K562 (cell line): ENCODE data around the gene CCDC87. TPM values are rescaled to one million over a fixed set of nuclear protein-coding genes. Genes with fewer than 3 reads are reported as not detected.

Source experiments
- CXXC5 ChIP-seq: fragments of 250-450 bp; sonication (Bioruptor Pico); IDR thresholded peaks from 2 replicates; pipeline ENCODE4 v1.8.0; 2022; ENCODE audit warnings: inconsistent platforms, mild to moderate bottlenecking, moderate library complexity
- EHMT2 ChIP-seq: fragments of 450-650 bp; IDR thresholded peaks from 2 replicates; pipeline ENCODE4 v1.6.1; 2018; ENCODE audit warnings: antibody characterized with exemption
- ESRRA ChIP-seq: fragments of 450-650 bp; IDR thresholded peaks from 2 replicates; pipeline ENCODE4 v1.6.1; 2014; ENCODE audit warnings: low read depth, mild to moderate bottlenecking, moderate library complexity, borderline replicate concordance
- KAT2B ChIP-seq: IDR thresholded peaks from one replicate; pipeline ENCODE4 v1.6.1; 2012; ENCODE audit warnings: low read depth, mild to moderate bottlenecking, control low read depth, inconsistent platforms, low read length, moderate library complexity
- MYNN ChIP-seq, 2 experiments: sonication (generic); formaldehyde crosslinking in 1 of 2; IDR thresholded peaks; 2 replicates each; pipeline versions ENCODE4 v1.5.0 to v1.6.1; 2016 to 2020; ENCODE audit warnings: antibody characterized with exemption in 1 of 2, missing genetic modification reagents in 1 of 2
- SIX5 ChIP-seq, 2 experiments: IDR thresholded peaks; 2 replicates each; pipeline ENCODE4 v1.6.1; 2011; ENCODE audit warnings: low read length in 2 of 2, borderline replicate concordance in 1 of 2, low read depth in 1 of 2, mild to moderate bottlenecking in 1 of 2, moderate library complexity in 1 of 2; ENCODE audit not compliant: insufficient read depth in 1 of 2
- SP1 ChIP-seq: sonication (generic); formaldehyde crosslinking; IDR thresholded peaks from 2 replicates; pipeline ENCODE4 v1.8.1; 2022; ENCODE audit warnings: mild to moderate bottlenecking, missing genetic modification reagents
- ZBTB8A ChIP-seq: fragments of 450-650 bp; IDR thresholded peaks from 2 replicates; pipeline ENCODE4 v1.6.1; 2018; ENCODE audit warnings: mild to moderate bottlenecking, moderate library complexity; ENCODE audit not compliant: partially characterized antibody
- ZC3H11A ChIP-seq: IDR thresholded peaks from 2 replicates; pipeline ENCODE4 v1.6.1; 2012; ENCODE audit warnings: low read depth, low read length, improper control_type of control experiment
- ZC3H4 ChIP-seq: sonication (generic); formaldehyde crosslinking; IDR thresholded peaks from 2 replicates; pipeline ENCODE4 v1.9.0; 2021; ENCODE audit warnings: missing genetic modification reagents, borderline replicate concordance
- ZNF121 ChIP-seq: sonication (generic); formaldehyde crosslinking; conservative IDR thresholded peaks from 2 replicates; pipeline ENCODE4 v1.8.0; 2022; ENCODE audit warnings: missing genetic modification reagents
- ZNF354B ChIP-seq: fragments of 250-450 bp; sonication (Bioruptor Pico); IDR thresholded peaks from 2 replicates; pipeline ENCODE4 v1.4.0; 2020
- ZZZ3 ChIP-seq: fragments of 450-650 bp; IDR thresholded peaks from 2 replicates; pipeline ENCODE4 v1.6.1; 2016; ENCODE audit warnings: antibody characterized with exemption, mild to moderate bottlenecking, moderate library complexity
- polyA plus RNA-seq, 8 experiments: library from polyadenylated mRNA; depleted of rRNA in 4 of 8; stranded (reverse) in 5 of 8; unstranded in 3 of 8; fragments of >200 nt; fragmentation: Nextera tagmentation in 2 of 8; fragmentation: Illumina TruSeq in 1 of 8; extraction: Ambion mirVana in 2 of 8; extraction: Trizol in 1 of 8; gene quantifications; 2 replicates each; pipeline versions ENCODE4 v1.2.1 to v1.2.3, GENCODE V29; 2011 to 2014; ENCODE audit warnings: inconsistent platforms in 1 of 8, missing spikeins in 1 of 8
- total RNA-seq, 7 experiments: library from RNA; depleted of rRNA in 6 of 7; stranded (reverse); fragments of >200 nt in 6 of 7; fragmentation: Illumina TruSeq in 2 of 7; extraction: Trizol in 2 of 7; gene quantifications; 2 replicates each; pipeline versions ENCODE4 v1.2.1 to v1.2.3, GENCODE V29; 2011 to 2021; ENCODE audit warnings: low replicate concordance in 1 of 7
- TF ChIP-seq, protein P1 (sequence below): fragments of 250-450 bp; sonication (Bioruptor Pico); IDR thresholded peaks from 2 replicates; pipeline ENCODE4 v1.9.0; 2021; ENCODE audit warnings: mild to moderate bottlenecking, inconsistent platforms
- TF ChIP-seq, protein P2 (sequence below): conservative IDR thresholded peaks from 2 replicates; pipeline ENCODE4 v1.6.1; 2011; ENCODE audit warnings: low read depth, mild to moderate bottlenecking, low read length; ENCODE audit not compliant: control insufficient read depth
- TF ChIP-seq, protein P3 (sequence below): fragments of 250-450 bp; sonication (Bioruptor Pico); IDR thresholded peaks from 2 replicates; pipeline ENCODE4 v1.5.0; 2021; ENCODE audit warnings: mild to moderate bottlenecking, borderline replicate concordance
- TF ChIP-seq, protein P4 (sequence below): fragments of 150-350 bp; IDR thresholded peaks from 2 replicates; pipeline ENCODE4 v1.6.1; 2014; ENCODE audit warnings: low read depth, mild to moderate bottlenecking, low read length, borderline replicate concordance

CCDC87 gene
- total and polyA plus RNA-seq, 9 of the 15 experiments (the other 6 are each of a cell fraction or from before 2014, with no cell fraction given), result 0.03 to 0.44 (median 0.15) TPM; not detected in 1

DNA sequence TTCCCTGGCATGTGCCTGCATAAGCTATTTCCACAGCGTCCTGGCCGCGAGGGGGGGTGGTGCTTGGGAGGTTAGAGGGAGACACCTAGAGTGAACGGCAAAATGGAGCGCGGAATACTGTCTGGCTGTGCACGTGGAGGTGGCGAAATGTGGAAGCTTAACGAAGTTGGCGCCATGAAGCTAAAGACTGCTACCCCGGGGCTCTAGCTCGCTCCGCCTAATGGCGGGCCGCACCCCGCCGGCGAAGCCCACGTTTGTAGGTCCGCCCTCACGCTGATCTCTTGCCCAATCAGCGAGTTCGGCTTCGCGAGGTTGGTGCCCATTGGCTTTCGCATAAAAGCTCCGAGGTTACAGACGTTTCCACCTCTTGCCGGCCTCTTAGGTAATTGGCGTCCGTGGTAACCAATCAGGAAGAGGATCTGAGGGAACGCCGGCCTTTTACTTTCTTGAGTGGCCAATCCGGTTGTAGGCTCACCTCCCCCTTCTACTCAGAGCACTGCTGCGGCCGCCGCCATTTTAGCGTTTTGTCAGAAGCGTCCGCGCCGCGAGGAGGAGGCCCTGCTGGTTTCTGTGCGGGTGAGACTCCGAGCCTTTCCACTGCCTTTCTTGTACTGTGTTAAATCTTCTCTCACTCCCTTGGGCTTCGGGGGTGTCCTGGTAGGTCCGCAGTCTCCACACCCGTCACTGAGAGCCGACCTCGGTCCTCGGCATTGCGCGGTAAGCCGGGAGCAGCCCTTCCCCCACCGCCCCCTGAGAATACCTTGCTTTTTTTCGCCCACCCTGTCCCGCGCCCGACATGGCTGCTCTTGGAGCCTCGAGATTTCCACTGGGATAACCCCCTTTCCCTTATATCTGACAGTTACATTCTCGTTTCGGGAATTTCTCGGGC lies 45.6 kb upstream of the CCDC87 start, which contains the start of gene RBM4 (continued):
- no peak for TF ChIP-seq KAT2B
- TF ChIP-seq MYNN (IDR thresholded peaks at IDR 0.05), result peak; percentile 63; the same call in 1 of the 2 replicates
- no peak for TF ChIP-seq MYNN (CRISPR knock-in tag; IDR thresholded peaks at IDR 0.05)
- peak; percentile 64; the same call in 1 of the 2 replicates for TF ChIP-seq ZC3H4 (CRISPR knock-in tag)
- TF ChIP-seq CXXC5 (CRISPR knock-in tag), result peak; percentile 91
- peak; percentile 41; the same call in 1 of the 2 replicates for TF ChIP-seq ESRRA
- no peak for TF ChIP-seq ZZZ3
- TF ChIP-seq, protein P1, sequence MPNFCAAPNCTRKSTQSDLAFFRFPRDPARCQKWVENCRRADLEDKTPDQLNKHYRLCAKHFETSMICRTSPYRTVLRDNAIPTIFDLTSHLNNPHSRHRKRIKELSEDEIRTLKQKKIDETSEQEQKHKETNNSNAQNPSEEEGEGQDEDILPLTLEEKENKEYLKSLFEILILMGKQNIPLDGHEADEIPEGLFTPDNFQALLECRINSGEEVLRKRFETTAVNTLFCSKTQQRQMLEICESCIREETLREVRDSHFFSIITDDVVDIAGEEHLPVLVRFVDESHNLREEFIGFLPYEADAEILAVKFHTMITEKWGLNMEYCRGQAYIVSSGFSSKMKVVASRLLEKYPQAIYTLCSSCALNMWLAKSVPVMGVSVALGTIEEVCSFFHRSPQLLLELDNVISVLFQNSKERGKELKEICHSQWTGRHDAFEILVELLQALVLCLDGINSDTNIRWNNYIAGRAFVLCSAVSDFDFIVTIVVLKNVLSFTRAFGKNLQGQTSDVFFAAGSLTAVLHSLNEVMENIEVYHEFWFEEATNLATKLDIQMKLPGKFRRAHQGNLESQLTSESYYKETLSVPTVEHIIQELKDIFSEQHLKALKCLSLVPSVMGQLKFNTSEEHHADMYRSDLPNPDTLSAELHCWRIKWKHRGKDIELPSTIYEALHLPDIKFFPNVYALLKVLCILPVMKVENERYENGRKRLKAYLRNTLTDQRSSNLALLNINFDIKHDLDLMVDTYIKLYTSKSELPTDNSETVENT (CRISPR knock-in tag), result peak; percentile 84
- no peak for TF ChIP-seq ZNF121 (CRISPR knock-in tag)
- peak; percentile 56 for TF ChIP-seq SP1
- TF ChIP-seq EHMT2, result no peak
- TF ChIP-seq ZBTB8A, result no peak
- peak; percentile 68; the same call in 1 of the 2 replicates for TF ChIP-seq ZC3H11A
- TF ChIP-seq, protein P2, sequence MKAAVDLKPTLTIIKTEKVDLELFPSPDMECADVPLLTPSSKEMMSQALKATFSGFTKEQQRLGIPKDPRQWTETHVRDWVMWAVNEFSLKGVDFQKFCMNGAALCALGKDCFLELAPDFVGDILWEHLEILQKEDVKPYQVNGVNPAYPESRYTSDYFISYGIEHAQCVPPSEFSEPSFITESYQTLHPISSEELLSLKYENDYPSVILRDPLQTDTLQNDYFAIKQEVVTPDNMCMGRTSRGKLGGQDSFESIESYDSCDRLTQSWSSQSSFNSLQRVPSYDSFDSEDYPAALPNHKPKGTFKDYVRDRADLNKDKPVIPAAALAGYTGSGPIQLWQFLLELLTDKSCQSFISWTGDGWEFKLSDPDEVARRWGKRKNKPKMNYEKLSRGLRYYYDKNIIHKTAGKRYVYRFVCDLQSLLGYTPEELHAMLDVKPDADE, result peak; percentile 77; the same call in 1 of the 2 replicates
- no peak for TF ChIP-seq ZNF354B (CRISPR knock-in tag)
- no peak for TF ChIP-seq SIX5 (IDR thresholded peaks at IDR 0.05; ENCODE audit: borderline replicate concordance in 1 of 2, insufficient read depth in 1 of 2, low read depth in 1 of 2, low read length in 2 of 2)
- TF ChIP-seq, protein P3, sequence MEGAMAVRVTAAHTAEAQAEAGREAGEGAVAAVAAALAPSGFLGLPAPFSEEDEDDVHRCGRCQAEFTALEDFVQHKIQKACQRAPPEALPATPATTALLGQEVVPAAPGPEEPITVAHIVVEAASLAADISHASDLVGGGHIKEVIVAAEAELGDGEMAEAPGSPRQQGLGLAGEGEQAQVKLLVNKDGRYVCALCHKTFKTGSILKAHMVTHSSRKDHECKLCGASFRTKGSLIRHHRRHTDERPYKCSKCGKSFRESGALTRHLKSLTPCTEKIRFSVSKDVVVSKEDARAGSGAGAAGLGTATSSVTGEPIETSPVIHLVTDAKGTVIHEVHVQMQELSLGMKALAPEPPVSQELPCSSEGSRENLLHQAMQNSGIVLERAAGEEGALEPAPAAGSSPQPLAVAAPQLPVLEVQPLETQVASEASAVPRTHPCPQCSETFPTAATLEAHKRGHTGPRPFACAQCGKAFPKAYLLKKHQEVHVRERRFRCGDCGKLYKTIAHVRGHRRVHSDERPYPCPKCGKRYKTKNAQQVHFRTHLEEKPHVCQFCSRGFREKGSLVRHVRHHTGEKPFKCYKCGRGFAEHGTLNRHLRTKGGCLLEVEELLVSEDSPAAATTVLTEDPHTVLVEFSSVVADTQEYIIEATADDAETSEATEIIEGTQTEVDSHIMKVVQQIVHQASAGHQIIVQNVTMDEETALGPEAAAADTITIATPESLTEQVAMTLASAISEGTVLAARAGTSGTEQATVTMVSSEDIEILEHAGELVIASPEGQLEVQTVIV (CRISPR knock-in tag), result no peak
- TF ChIP-seq, protein P4, sequence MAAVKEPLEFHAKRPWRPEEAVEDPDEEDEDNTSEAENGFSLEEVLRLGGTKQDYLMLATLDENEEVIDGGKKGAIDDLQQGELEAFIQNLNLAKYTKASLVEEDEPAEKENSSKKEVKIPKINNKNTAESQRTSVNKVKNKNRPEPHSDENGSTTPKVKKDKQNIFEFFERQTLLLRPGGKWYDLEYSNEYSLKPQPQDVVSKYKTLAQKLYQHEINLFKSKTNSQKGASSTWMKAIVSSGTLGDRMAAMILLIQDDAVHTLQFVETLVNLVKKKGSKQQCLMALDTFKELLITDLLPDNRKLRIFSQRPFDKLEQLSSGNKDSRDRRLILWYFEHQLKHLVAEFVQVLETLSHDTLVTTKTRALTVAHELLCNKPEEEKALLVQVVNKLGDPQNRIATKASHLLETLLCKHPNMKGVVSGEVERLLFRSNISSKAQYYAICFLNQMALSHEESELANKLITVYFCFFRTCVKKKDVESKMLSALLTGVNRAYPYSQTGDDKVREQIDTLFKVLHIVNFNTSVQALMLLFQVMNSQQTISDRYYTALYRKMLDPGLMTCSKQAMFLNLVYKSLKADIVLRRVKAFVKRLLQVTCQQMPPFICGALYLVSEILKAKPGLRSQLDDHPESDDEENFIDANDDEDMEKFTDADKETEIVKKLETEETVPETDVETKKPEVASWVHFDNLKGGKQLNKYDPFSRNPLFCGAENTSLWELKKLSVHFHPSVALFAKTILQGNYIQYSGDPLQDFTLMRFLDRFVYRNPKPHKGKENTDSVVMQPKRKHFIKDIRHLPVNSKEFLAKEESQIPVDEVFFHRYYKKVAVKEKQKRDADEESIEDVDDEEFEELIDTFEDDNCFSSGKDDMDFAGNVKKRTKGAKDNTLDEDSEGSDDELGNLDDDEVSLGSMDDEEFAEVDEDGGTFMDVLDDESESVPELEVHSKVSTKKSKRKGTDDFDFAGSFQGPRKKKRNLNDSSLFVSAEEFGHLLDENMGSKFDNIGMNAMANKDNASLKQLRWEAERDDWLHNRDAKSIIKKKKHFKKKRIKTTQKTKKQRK, result peak; percentile 69; the same call in 1 of the 2 replicates
